EH (cell line): ENCODE results near the gene UBE2F.

Experiments used
- DNase-seq: peaks from one replicate; pipeline ENCODE4 v3.0.0-alpha.2; 2015; ENCODE audit warnings: low read depth

The UBE2F gene

GRCh38 chr2:238080518-238080917 is 113.7 kb downstream of the UBE2F start:
- DNase-seq, result no peak

- DNase-seq, result no peak
Observed at GRCh38 chr2:238081150-238081549, 114.3 kb downstream of the UBE2F start.

GRCh38 chr2:238081561-238081960 is 114.7 kb downstream of the UBE2F start:
- DNase-seq, result no peak

GRCh38 chr2:238082151-238082550 is 115.3 kb downstream of the UBE2F start:
- no peak for DNase-seq

GRCh38 chr2:238082827-238083226 is 116.0 kb downstream of the UBE2F start:
- no peak for DNase-seq

- DNase-seq, result no peak
Observed at GRCh38 chr2:238083919-238084318, 117.1 kb downstream of the UBE2F start.

- DNase-seq, result no peak
Observed at GRCh38 chr2:238084761-238085160, 117.9 kb downstream of the UBE2F start.

GRCh38 chr2:238085899-238086298 is 119.1 kb downstream of the UBE2F start:
- no peak for DNase-seq

- DNase-seq, result no peak
Observed at GRCh38 chr2:238087211-238087610, 120.4 kb downstream of the UBE2F start.

- no peak for DNase-seq
Observed at GRCh38 chr2:238090887-238091286, 124.1 kb downstream of the UBE2F start.

GRCh38 chr2:238091436-238092060 is 124.7 kb downstream of the UBE2F start:
- no peak for DNase-seq
